IMR-90 (cell line): ENCODE data around the gene TRPC4. TPM values are rescaled to one million over a fixed set of nuclear protein-coding genes. Genes with fewer than 3 reads are reported as not detected.

Experiments used
- ATAC-seq: fragments of 200-7000 bp; cut with Tn5 transposase; 2 replicates; pipeline ENCODE4 v1.9.1; 2020; ENCODE audit warnings: low read depth, mild to moderate bottlenecking, moderate library complexity
- BruUV-seq: library from RNA; stranded (reverse); fragments of 400-500 nt; replicated peaks from 2 replicates; lab custom pipeline; 2021; lab: Mats Ljungman, UMichigan
- CTCF ChIA-PET: fragments of 300-600 bp; formaldehyde crosslinking; extraction: SDS; loops from one replicate; lab custom pipeline; 2021; ENCODE audit warnings: antibody characterized with exemption; lab: Yijun Ruan, JAX
- POLR2A ChIA-PET: fragments of 300-600 bp; sonication (Branson Sonifier 250); formaldehyde crosslinking; loops from one replicate; lab custom pipeline; 2022; ENCODE audit warnings: antibody characterized with exemption; ENCODE audit not compliant: unreplicated experiment; lab: Charles Lee
- DNase-seq: peaks from one replicate; pipeline ENCODE4 v3.0.0; 2013
- H2AFZ ChIP-seq: replicated peaks from 2 replicates; pipeline ENCODE3; 2013; ENCODE audit warnings: low read length, mild to moderate bottlenecking; ENCODE audit not compliant: poor library complexity
- H2AK5ac ChIP-seq: 2 replicates; pipeline ENCODE4 v1.6.1; 2013; ENCODE audit warnings: low read depth, low read length, inconsistent platforms
- H2AK9ac ChIP-seq: replicated peaks from 2 replicates; pipeline ENCODE3; 2013; ENCODE audit warnings: mild to moderate bottlenecking, low read depth, low read length, moderate library complexity; ENCODE audit not compliant: poor library complexity
- H2BK120ac ChIP-seq: 2 replicates; pipeline ENCODE4 v1.6.1; 2013; ENCODE audit warnings: low read depth, low read length, inconsistent platforms
- H2BK15ac ChIP-seq: 3 replicates; pipeline ENCODE4 v1.6.1; 2013; ENCODE audit warnings: low read depth, low read length, inconsistent platforms
- H2BK20ac ChIP-seq: 2 replicates; pipeline ENCODE4 v1.6.1; 2013; ENCODE audit warnings: low read depth, mild to moderate bottlenecking, inconsistent platforms, low read length, moderate library complexity
- H2BK5ac ChIP-seq: 2 replicates; pipeline ENCODE4 v1.6.1; 2013; ENCODE audit warnings: mild to moderate bottlenecking, low read depth, low read length, inconsistent platforms; ENCODE audit not compliant: poor library complexity, severe bottlenecking
- H3K14ac ChIP-seq: replicated peaks from 2 replicates; pipeline ENCODE4 v1.6.1; 2013; ENCODE audit warnings: low read depth, low read length, inconsistent platforms
- H3K18ac ChIP-seq: 2 replicates; pipeline ENCODE4 v1.6.1; 2013; ENCODE audit warnings: low read depth, low read length, control low read depth
- H3K23ac ChIP-seq: 2 replicates; pipeline ENCODE4 v1.6.1; 2013; ENCODE audit warnings: low read depth, low read length, inconsistent platforms
- H3K27ac ChIP-seq: 2 replicates; pipeline ENCODE4 v1.5.1; 2013; ENCODE audit warnings: mild to moderate bottlenecking, control low read depth, low read length; ENCODE audit not compliant: insufficient read depth
- H3K27me3 ChIP-seq: 2 replicates; pipeline ENCODE4 v1.6.1; 2013; ENCODE audit warnings: low read length; ENCODE audit not compliant: control insufficient read depth, insufficient read depth
- H3K36me3 ChIP-seq: 2 replicates; pipeline ENCODE4 v1.6.1; 2013; ENCODE audit warnings: low read length, mixed read lengths; ENCODE audit not compliant: control insufficient read depth, insufficient read depth
- H3K4ac ChIP-seq: 2 replicates; pipeline ENCODE4 v1.6.1; 2013; ENCODE audit warnings: low read depth, low read length, inconsistent platforms
- H3K4me1 ChIP-seq: 2 replicates; pipeline ENCODE4 v1.6.1; 2013; ENCODE audit warnings: low read length, mixed read lengths; ENCODE audit not compliant: control insufficient read depth, insufficient read depth
- H3K4me2 ChIP-seq: 2 replicates; pipeline ENCODE4 v1.6.1; 2013; ENCODE audit warnings: low read depth, mild to moderate bottlenecking, control low read depth, low read length, moderate library complexity
- H3K4me3 ChIP-seq: 2 replicates; pipeline ENCODE4 v1.5.1; 2013; ENCODE audit warnings: low read depth, mild to moderate bottlenecking, control low read depth, low read length, moderate library complexity; ENCODE audit not compliant: insufficient read depth
- H3K56ac ChIP-seq: 2 replicates; pipeline ENCODE4 v1.6.1; 2013; ENCODE audit warnings: low read length, inconsistent platforms; ENCODE audit not compliant: insufficient read depth; ENCODE audit errors: extremely low read depth
- H3K79me1 ChIP-seq, 2 experiments: 2 replicates each; pipeline ENCODE4 v1.6.1; 2013; ENCODE audit warnings: low read length in 2 of 2, inconsistent platforms in 1 of 2, low read depth in 1 of 2
- H3K9ac ChIP-seq: 2 replicates; pipeline ENCODE4 v1.6.1; 2013; ENCODE audit warnings: low read depth, low read length, control low read depth
- H3K9me1 ChIP-seq: 2 replicates; pipeline ENCODE4 v1.6.1; 2013; ENCODE audit warnings: low read length, inconsistent platforms; ENCODE audit not compliant: insufficient read depth
- H3K9me3 ChIP-seq: 2 replicates; pipeline ENCODE4 v1.6.1; 2013; ENCODE audit warnings: low read length; ENCODE audit not compliant: control insufficient read depth, insufficient read depth
- H4K20me1 ChIP-seq: 2 replicates; pipeline ENCODE4 v1.6.1; 2013; ENCODE audit warnings: low read length, inconsistent platforms; ENCODE audit not compliant: insufficient read depth
- H4K5ac ChIP-seq: 2 replicates; pipeline ENCODE4 v1.6.1; 2013; ENCODE audit warnings: mild to moderate bottlenecking, low read depth, low read length, control low read depth
- H4K8ac ChIP-seq, 2 experiments: 2 replicates each; pipeline ENCODE4 v1.6.1; 2013; ENCODE audit warnings: low read depth in 2 of 2, low read length in 2 of 2, control low read depth in 1 of 2, inconsistent platforms in 1 of 2
- H4K91ac ChIP-seq: 2 replicates; pipeline ENCODE4 v1.6.1; 2013; ENCODE audit warnings: low read depth, low read length, inconsistent platforms; ENCODE audit not compliant: insufficient read depth
- CEBPB ChIP-seq: IDR thresholded peaks from 2 replicates; pipeline ENCODE4 v1.6.1; 2012; ENCODE audit warnings: low read depth, low read length, improper control_type of control experiment
- ELK1 ChIP-seq: fragments of 150-350 bp; IDR thresholded peaks from 2 replicates; pipeline ENCODE4 v1.6.1; 2016; ENCODE audit warnings: low read depth, mild to moderate bottlenecking, low read length, moderate library complexity, borderline replicate concordance
- FOS ChIP-seq: fragments of 150-350 bp; IDR thresholded peaks from 2 replicates; pipeline ENCODE4 v1.6.1; 2016; ENCODE audit warnings: low read depth, low read length
- MAFK ChIP-seq: IDR thresholded peaks from 2 replicates; pipeline ENCODE4 v1.6.1; 2012; ENCODE audit warnings: low read depth, low read length, improper control_type of control experiment
- MAZ ChIP-seq: IDR thresholded peaks from 2 replicates; pipeline ENCODE4 v1.6.1; 2012; ENCODE audit warnings: low read depth, mild to moderate bottlenecking, low read length, improper control_type of control experiment, moderate library complexity, borderline replicate concordance
- RAD21 ChIP-seq: IDR thresholded peaks from 2 replicates; pipeline ENCODE4 v1.6.1; 2012; ENCODE audit warnings: low read length, improper control_type of control experiment
- RFX5 ChIP-seq: IDR thresholded peaks from 2 replicates; pipeline ENCODE4 v1.8.0; 2012; ENCODE audit warnings: low read depth, mild to moderate bottlenecking, low read length, moderate library complexity
- USF2 ChIP-seq: fragments of 150-350 bp; IDR thresholded peaks from 2 replicates; pipeline ENCODE4 v1.6.1; 2017; ENCODE audit warnings: mild to moderate bottlenecking, antibody characterized with exemption, low read length, low read depth
- WGBS, 2 experiments: methylation state at CpG; one replicate each; pipeline versions ENCODE4 v1.1.5 to v1.1.7; 2013; ENCODE audit warnings: missing lambda C conversion rate in 2 of 2; ENCODE audit not compliant: insufficient read length in 1 of 2; ENCODE audit errors: extremely low coverage in 2 of 2; 5-methylcytosine and 5-hydroxymethylcytosine counted together
- dilution Hi-C: fragments of 300-500 bp; cut with HindIII; formaldehyde crosslinking; loops from one replicate; pipeline ENCODE4 v1.14.3; 2018; ENCODE audit warnings: low sequenced_read_pairs; ENCODE audit not compliant: unreplicated experiment
- in situ Hi-C: fragments of 300-500 bp; cut with MboI; formaldehyde crosslinking; loops from 3 replicates; pipeline ENCODE4 v1.14.3; 2019; ENCODE audit warnings: low sequenced_read_pairs, inconsistent platforms, mixed read lengths
- intact Hi-C: fragments of 100-400 bp; cut with micrococcal nuclease; formaldehyde crosslinking; loops from 2 replicates; pipeline ENCODE4 v1.10.0; 2022
- polyA plus RNA-seq, 3 experiments: library from polyadenylated mRNA; depleted of rRNA; stranded (reverse); fragments of >200 nt; gene quantifications; 2 replicates each; pipeline ENCODE4 v1.2.3, GENCODE V29; 2012; ENCODE audit warnings: low replicate concordance in 1 of 3
- total RNA-seq: library from RNA; depleted of rRNA; stranded (reverse); fragments of >200 nt; gene quantifications from 2 replicates; pipeline ENCODE4 v1.2.3, GENCODE V29; 2012

TRPC4 gene
- total and polyA plus RNA-seq, 2 of the 4 experiments (the other 2 are of a cell fraction), result 1.9 to 5.2 TPM

DNA sequence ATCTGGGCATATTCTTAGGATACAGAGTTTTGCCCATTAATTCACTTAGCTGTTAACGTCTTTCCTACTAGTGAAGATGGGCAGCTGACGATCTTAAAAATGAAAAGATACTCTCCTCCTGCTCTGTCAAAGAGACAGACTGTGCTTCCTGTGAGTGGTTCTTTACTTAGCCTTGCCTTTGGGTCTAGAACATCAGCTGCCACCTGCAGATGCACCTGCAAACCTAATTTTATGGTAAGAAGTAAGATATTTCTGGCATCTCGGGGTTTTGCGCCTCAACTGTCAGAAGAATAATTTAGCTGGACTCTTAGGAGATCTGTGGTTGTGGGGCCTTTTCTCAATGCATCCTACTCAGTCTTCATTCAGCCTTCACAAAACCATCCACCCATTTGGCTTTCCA is 36.2 kb downstream of the TRPC4 start:
- no peak for DNase-seq

More for the DNA sequence above, 36.2 kb downstream of the TRPC4 start:
- dilution Hi-C loops, result no loop called here
- Histone ChIP-seq H3K18ac (no peak overlapping the region), H4K20me1 (no peaks in the 10 kb centered on the region), H3K14ac (no peak overlapping the region), H4K8ac (no peak overlapping the region), H3K4me1 (no peaks in the 10 kb centered on the region), H3K23ac (no peak overlapping the region), H3K56ac (no peak overlapping the region), H2BK5ac (no peak overlapping the region), H3K9me1 (no peaks in the 10 kb centered on the region), H2BK15ac (no peak overlapping the region), H3K4ac (no peak overlapping the region), H2AK9ac (no peak overlapping the region), H3K9ac (no peak overlapping the region), H2BK20ac (no peak overlapping the region), H3K4me2 (no peak overlapping the region), H3K79me1 (no peaks in the 10 kb centered on the region), H2BK120ac (no peak overlapping the region), H2AK5ac (no peak overlapping the region), H3K36me3 (no peaks in the 10 kb centered on the region), H3K9me3 (no peaks in the 10 kb centered on the region), H3K27me3 (no peaks in the 10 kb centered on the region), H4K91ac (no peak overlapping the region), H3K4me3 (no peak overlapping the region), H3K27ac (no peak overlapping the region), H4K5ac (no peak overlapping the region), H2AFZ (no peak overlapping the region)
- ChIA-PET CTCF (interaction anchor here (1.0 kb wide), 1 partner anchor 13 kb away, joined by 4 read pairs; no protein-coding TSS in a partner anchor), POLR2A (no interaction called here)
- ATAC-seq, result no peak
- WGBS, 2 experiments, result 84% methylated on average over 2 of the region's 4 CpGs; no CpG with 5 or more reads in 1 of the 2 experiments
- TF ChIP-seq CEBPB (no peak), RAD21 (no peak), FOS (no peak), MAZ (no peak), ELK1 (no peak), MAFK (no peak), USF2 (no peak), RFX5 (no peak)
- in situ Hi-C loops, result no loop called here
- BruUV-seq, result no TSS peak
- intact Hi-C loops, result no loop called here
